Measurements from ENCODE around the gene IRAK1.
"Not testable (repeated sequence)": the region's sequence is repeated elsewhere in the genome, so short reads cannot be mapped to it uniquely, and the experiment has no call there.

The IRAK1 gene

GRCh38 chrX:154018518-154019060 is 1.1 kb downstream of the IRAK1 start:
- DNase-seq: no peak

GRCh38 chrX:154017766-154018517 is 1.8 kb downstream of the IRAK1 start:
- DNase-seq: no peak

- no peak for DNase-seq
These were observed 3.2 kb downstream of the IRAK1 start for GRCh38 chrX:154016366-154017076.

DNA sequence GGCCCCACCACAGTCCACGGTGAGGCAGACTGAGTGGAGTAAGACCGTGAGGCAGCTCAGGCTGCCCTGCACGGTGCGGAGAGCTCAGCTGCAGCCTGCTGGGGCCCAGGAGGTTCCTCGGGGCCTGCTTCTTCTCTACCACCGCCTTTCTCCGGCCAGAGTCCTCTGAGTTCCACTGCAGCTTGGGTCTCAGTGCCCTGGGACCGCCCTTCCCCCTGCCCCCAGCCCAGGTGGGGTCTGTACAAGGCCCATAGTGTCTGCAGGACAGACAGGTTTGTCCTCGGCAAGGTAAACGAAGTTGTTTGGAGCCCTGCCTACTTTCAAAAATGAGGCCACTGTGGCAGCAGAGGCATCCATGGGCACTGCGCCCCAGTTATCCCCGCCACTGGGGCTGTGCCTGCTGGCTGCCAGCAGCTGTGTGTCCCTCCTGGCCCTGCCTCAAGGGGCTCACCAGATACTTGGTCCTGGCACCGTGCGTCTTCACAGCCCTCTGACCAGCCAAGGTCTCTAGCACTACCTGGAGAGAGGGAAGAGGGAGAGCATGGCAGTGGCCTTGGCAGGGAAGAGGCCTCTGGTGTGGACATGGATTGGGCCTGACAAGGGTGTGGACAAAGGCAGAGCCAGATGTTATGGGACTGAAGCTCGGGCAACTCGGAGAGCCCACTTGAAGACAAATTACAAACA is 4.0 kb downstream of the IRAK1 start:
- no peak for DNase-seq

GRCh38 chrX:154014429-154015380 is 5.0 kb downstream of the IRAK1 start:
- no peak for DNase-seq

GRCh38 chrX:154013614-154014360 is 5.9 kb downstream of the IRAK1 start:
- DNase-seq: peak in 1 of 2 donors; percentile 41

DNA sequence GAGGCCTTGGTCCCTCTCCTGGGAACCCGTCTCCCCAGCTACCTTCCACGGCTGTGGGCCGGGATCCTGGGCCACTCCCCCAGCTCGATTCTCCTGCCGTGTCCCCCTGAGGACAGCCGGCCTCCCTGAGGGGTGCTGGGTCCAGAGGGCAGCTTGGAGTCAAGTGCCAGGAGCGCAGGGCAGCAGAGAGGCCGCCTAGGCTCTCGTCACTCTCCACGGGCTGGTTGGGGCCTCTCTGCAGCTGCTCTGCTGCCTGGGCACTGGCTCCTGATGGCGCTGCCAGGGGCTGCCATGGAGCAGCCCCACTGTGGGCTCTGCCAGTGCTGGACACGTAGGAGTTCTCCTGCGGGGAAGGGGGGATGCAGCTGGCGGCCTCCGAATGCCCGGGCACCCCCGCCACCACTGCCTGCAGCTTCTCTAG is 6.7 kb downstream of the IRAK1 start:
- no peak for DNase-seq

- no peak for DNase-seq
These were observed 7.2 kb downstream of the IRAK1 start for GRCh38 chrX:154012336-154012991.

DNA sequence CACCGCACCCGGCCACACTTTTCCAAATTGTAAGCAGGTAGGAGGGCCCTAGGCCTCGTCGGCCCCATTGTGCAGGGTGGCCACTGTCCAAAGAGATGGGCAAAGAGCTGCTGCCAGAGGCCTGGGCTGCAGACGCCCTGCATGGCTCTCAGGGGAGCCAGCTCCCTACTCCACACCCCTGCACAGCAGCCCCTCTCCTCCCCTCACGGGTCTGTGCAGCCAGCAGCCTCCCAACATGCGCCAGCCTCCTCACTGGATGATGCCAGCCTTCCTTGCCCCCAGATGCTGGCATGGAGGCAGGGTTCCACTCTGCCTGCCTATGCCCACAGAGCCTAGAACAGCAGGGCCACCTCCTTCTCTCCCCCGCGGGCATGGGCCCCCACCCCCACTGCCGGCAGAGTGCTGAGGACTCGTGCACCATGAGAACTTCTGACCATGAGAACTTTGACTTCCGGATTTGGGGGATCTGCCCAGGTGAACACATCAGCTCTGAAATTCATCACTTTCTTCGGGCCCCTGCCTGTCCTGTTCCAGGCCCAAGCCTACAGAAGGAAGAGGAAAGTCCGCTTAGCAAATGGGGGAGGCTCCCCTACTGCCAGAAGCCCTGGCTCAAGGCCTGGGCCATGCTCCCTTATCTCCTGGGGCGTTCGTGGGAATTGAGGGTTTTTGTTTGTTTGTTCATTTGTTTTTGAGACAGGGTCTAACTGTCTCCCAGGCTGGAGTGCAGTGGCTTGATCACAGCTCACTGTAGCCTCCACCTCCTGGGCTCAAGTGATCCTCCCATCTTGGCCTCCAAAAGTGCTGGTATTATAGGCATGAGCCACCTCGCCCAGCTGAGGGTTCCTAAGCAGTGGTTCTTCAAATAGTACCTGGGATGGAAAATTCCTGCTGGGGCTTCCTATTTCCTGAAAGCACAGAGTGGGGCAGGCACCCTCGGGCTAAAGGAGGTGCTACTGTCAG is 8.0 kb downstream of the IRAK1 start:
- no peak for DNase-seq

DNA sequence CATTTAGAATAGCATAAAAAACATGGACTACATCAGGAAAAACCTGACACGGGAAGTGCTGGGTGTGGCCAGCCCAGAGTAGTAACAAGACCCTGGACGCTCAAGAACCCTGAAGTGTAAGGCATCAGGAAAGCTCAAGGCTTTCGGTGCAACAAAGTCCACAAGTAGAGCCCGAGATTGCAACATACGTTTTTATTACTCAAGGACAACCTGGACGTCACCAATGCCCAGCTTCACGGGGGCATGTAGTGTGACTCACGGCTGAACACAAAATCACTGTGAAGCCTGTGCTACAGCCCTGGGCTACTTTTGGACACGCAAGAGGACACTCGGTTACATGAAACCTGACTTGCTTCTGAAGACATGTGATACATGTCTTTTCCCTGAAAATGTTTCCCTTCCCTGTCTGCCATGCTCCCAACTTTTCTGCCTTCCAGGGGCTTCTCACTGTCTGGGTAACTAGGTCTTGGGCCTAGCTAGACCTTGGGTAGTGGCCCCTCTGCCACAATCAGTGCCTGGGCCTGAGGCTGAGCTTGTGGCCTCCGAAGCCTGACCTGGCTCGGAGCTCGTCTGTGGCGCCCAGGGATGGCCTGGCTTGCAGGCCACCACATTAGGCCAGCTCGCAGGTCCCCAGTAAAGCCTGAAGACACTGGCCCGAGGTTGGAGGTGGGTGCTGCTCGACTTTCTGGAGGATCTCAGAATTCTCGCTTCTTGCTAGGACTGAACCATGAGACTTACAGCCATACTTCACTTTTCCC is 9.2 kb downstream of the IRAK1 start:
- peak; percentile 79 to 84 for DNase-seq

DNA sequence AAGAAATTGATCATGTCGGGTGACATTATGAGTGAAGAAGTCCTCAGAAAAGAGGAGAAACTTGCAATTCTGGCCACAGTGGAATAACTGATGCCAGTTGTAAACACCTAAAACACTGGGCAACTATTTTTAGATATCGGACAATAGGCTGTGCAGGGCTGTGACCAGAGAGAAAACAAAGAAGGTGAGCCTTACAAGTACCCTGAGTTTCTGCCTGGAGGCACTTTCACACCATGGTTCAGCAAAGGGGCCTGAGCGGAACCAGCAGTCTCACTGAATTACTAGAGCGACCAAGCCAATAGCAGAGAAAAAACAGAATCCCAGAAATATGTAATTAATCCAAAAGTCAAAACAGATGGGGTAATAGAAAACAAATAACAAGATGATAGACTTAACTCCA is 11.2 kb downstream of the IRAK1 start:
- no peak for DNase-seq

GRCh38 chrX:154006947-154007346 is 12.8 kb downstream of the IRAK1 start:
- no peak for DNase-seq

DNA sequence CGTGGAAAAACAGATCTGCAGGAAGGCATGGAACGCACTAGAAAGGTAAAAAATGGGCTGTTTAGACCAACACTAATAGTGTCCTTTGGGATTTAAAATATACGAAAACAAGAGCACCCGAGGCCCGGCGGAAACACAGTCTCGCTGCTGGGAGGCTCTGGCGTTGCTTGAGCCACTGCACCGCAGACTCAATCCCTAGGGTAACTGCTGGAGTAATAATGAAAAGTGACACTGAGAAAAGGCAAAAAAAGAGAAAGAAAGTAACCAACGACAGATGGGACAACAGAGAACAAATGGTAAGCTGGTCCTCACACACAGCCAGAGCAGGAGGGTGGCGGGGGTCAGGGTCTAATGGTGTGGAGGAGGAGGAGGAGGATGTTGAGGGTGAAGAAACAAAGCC is 15.4 kb downstream of the IRAK1 start:
- DNase-seq: no peak

DNA sequence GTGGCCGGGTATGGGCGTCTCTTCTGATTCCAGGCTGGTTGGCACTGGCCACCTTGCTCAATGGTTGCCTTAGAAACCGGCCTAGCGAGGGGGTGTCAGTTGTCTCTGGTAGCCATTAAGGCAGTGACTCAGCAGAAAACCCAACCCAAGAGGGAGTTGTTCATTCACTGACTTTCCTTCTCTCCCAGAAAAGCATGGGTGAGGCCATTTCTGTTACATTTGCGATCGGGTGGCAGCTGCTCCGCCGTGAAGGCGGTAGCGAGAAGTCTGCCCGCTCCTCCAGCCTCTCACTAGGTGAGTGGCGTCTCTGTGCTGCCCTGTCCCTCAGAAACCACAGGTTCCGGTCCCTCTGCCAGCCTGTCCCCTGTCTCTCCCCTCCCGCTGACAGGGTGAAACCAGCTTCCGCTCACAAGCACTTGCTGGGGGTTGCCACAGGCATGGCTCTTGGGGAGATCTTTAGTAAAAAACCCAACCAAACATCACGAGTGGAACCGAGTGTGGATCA is 17.4 kb downstream of the IRAK1 start:
- peak; percentile 71 to 80 for DNase-seq

GRCh38 chrX:154000051-154000450 is 19.7 kb downstream of the IRAK1 start:
- no peak for DNase-seq

GRCh38 chrX:153999359-154000037 is 20.2 kb downstream of the IRAK1 start:
- DNase-seq: no peak

GRCh38 chrX:153995504-153995903 is 24.2 kb downstream of the IRAK1 start:
- no peak for DNase-seq

DNA sequence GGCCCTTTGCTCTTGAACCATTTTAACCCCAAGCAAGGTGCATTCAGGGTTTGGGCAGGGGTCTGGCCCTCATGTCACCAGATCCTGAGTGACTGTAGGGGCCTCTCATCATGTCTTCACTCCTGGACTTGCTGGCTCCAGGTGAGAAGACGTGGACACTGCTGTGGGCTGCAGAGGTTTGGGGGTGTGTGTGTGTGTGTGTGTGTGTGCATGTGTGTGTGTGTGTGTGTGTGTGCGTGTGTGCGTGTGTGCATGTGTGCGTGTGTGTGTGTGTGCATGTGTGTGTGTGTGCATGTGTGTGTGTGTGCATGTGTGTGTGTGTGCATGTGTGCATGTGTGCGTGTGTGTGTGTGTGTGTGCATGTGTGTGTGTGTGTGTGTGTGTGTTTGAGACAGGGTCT is 25.3 kb downstream of the IRAK1 start:
- not testable (repeated sequence) for DNase-seq
